C4-2B (cell line): ENCODE results near the gene FCRL5.

Experiments used
- CTCF ChIP-seq: fragments of 450-650 bp; conservative IDR thresholded peaks from 2 replicates; pipeline ENCODE4 v1.5.1; 2017; ENCODE audit warnings: mild to moderate bottlenecking
- ZFX ChIP-seq: fragments of 450-650 bp; IDR thresholded peaks from 2 replicates; pipeline ENCODE4 v1.6.1; 2017

GRCh38 chr1:157483635-157484034 lies 68.7 kb downstream of the FCRL5 start:
- TF ChIP-seq CTCF (no peak), ZFX (no peak)
